WERI-Rb-1 (cell line): Measurements from ENCODE around the gene TMED4.
"Not testable (repeated sequence)": the region's sequence is repeated elsewhere in the genome, so short reads cannot be mapped to it uniquely, and the experiment has no call there.

Experiments used
- DNase-seq: peaks from one replicate; pipeline ENCODE4 v3.0.0-alpha.2; 2020
- H3K27ac ChIP-seq: fragments of 250-450 bp; sonication (Bioruptor Pico); 2 replicates; pipeline ENCODE4 v1.5.1; 2020; ENCODE audit warnings: mild to moderate bottlenecking, moderate library complexity
- H3K27me3 ChIP-seq: fragments of 250-450 bp; sonication (Bioruptor Pico); 2 replicates; pipeline ENCODE4 v1.5.1; 2021; ENCODE audit warnings: mild to moderate bottlenecking, low read depth, moderate library complexity; ENCODE audit not compliant: insufficient read depth, severe bottlenecking
- H3K36me3 ChIP-seq: fragments of 250-450 bp; sonication (Bioruptor Pico); 2 replicates; pipeline ENCODE4 v1.5.1; 2020; ENCODE audit warnings: mild to moderate bottlenecking, moderate library complexity
- H3K4me3 ChIP-seq: 2 replicates; pipeline ENCODE4 v1.5.1; 2011; ENCODE audit warnings: low read depth, mild to moderate bottlenecking, control low read depth, low read length
- H3K9me3 ChIP-seq: fragments of 250-450 bp; sonication (Bioruptor Pico); 2 replicates; pipeline ENCODE4 v1.5.1; 2021; ENCODE audit warnings: mild to moderate bottlenecking, moderate library complexity; ENCODE audit not compliant: severe bottlenecking
- CTCF ChIP-seq: IDR thresholded peaks from 2 replicates; pipeline ENCODE4 v1.5.1; 2011; ENCODE audit warnings: low read depth, mild to moderate bottlenecking, control low read depth, inconsistent platforms, low read length

The TMED4 gene

GRCh38 chr7:44555350-44555749, 26.7 kb downstream of the TMED4 start:
- H3K4me3 ChIP-seq: no peak overlapping the region
- no peak for TF ChIP-seq CTCF
- no peak overlapping the region for H3K27ac ChIP-seq
- DNase-seq: no peak
- H3K27me3 ChIP-seq: no peaks in the 10 kb centered on the region
- H3K9me3 ChIP-seq: no peaks in the 10 kb centered on the region
- no peaks in the 10 kb centered on the region for H3K36me3 ChIP-seq

GRCh38 chr7:44552473-44553005, 29.5 kb downstream of the TMED4 start:
- not testable (repeated sequence) for H3K36me3 ChIP-seq, H3K4me3 ChIP-seq, H3K27ac ChIP-seq, DNase-seq, H3K9me3 ChIP-seq, H3K27me3 ChIP-seq

- H3K9me3 ChIP-seq: no peaks in the 10 kb centered on the region
- H3K27ac ChIP-seq: no peak overlapping the region
- H3K27me3 ChIP-seq: no peaks in the 10 kb centered on the region
- no peak overlapping the region for H3K4me3 ChIP-seq
- no peak for DNase-seq
- H3K36me3 ChIP-seq: no peaks in the 10 kb centered on the region
- no peak for TF ChIP-seq CTCF
Measured at GRCh38 chr7:44549457-44549856, 32.6 kb downstream of the TMED4 start.

GRCh38 chr7:44548893-44549292, 33.1 kb downstream of the TMED4 start:
- no peak for DNase-seq
- H3K27me3 ChIP-seq: no peaks in the 10 kb centered on the region
- no peak for TF ChIP-seq CTCF
- no peaks in the 10 kb centered on the region for H3K9me3 ChIP-seq
- H3K27ac ChIP-seq: no peak overlapping the region
- H3K36me3 ChIP-seq: no peaks in the 10 kb centered on the region
- H3K4me3 ChIP-seq: no peak overlapping the region

GRCh38 chr7:44547536-44548231, 34.3 kb downstream of the TMED4 start:
- H3K27me3 ChIP-seq: no peaks in the 10 kb centered on the region
- H3K36me3 ChIP-seq: no peaks in the 10 kb centered on the region
- no peak overlapping the region for H3K27ac ChIP-seq
- H3K4me3 ChIP-seq: no peak overlapping the region
- TF ChIP-seq CTCF: no peak
- no peaks in the 10 kb centered on the region for H3K9me3 ChIP-seq
- DNase-seq: no peak

- Histone ChIP-seq H3K4me3 (no peak overlapping the region), H3K27ac (no peak overlapping the region), H3K36me3 (no peaks in the 10 kb centered on the region), H3K9me3 (no peaks in the 10 kb centered on the region), H3K27me3 (no peaks in the 10 kb centered on the region)
- no peak for TF ChIP-seq CTCF
- DNase-seq: no peak
Measured at GRCh38 chr7:44541876-44542610, 40.0 kb downstream of the TMED4 start.
